ENCODE results near the gene CUEDC1. TPM values are rescaled to one million over a fixed set of nuclear protein-coding genes. Genes with fewer than 3 reads are reported as not detected.

The CUEDC1 gene
- total and polyA plus RNA-seq, 2 donors (not counting 1 experiment from before 2014, with no cell fraction given) = 0.57 TPM; not detected in 1

GRCh38 chr17:57859601-57860413 is 95.4 kb downstream of the CUEDC1 start:
- Histone ChIP-seq H3K36me3 (replicated peaks in 1 of 2; ENCODE audit: control extremely low read depth in 1 of 2, control insufficient read depth in 1 of 2, extremely low read depth in 1 of 2, insufficient read depth in 2 of 2, low read length in 1 of 2) (no peaks in the 10 kb centered on the region), H3K79me2 (ENCODE audit: control insufficient read depth, insufficient read depth, low read length) (no peaks in the 10 kb centered on the region), H3K27me3 (replicated peaks in 1 of 4; ENCODE audit: control extremely low read depth in 1 of 4, control insufficient read depth in 3 of 4, insufficient read depth in 4 of 4, low read length in 3 of 4) (peaks cover 0 to 55% (median 19%) of the 10 kb centered on the region in 4 experiments), H2AFZ (ENCODE audit: insufficient read depth, low read depth, low read length, poor library complexity, severe bottlenecking) (no peak overlapping the region), H3K4me2 (replicated peaks; ENCODE audit: low read depth, low read length, poor library complexity, severe bottlenecking) (no peak overlapping the region), H4K20me1 (ENCODE audit: control insufficient read depth, insufficient read depth, low read length, poor library complexity, severe bottlenecking) (no peaks in the 10 kb centered on the region), H3K4me1 (ENCODE audit: control insufficient read depth in 2 of 2, insufficient read depth in 2 of 2, low read length in 2 of 2) (peaks cover 17 to 20% of the 10 kb centered on the region in 2 donors), H3K27ac (ENCODE audit: low read length in 2 of 2) (no peak overlapping the region), H3K4me3 (ENCODE audit: control extremely low read depth in 1 of 5, extremely low read depth in 1 of 5, insufficient read depth in 1 of 5, low read depth in 2 of 5, low read length in 4 of 5) (no peak overlapping the region), H3K9ac (ENCODE audit: low read length) (no peak overlapping the region), H3K9me3 (ENCODE audit: control extremely low read depth in 1 of 3, control insufficient read depth in 2 of 3, insufficient read depth in 1 of 3, low read length in 2 of 3) (peaks cover 0 to 4% (median 0%) of the 10 kb centered on the region in 3 donors)
- DNase-seq = no peak
- POLR2A ChIA-PET = interaction anchor here (0.6 to 1.7 kb wide), 2 partner anchors 9 to 20 kb away, joined by 4 to 5 read pairs; partner anchors contain the start of gene MRPS23
- peaks cover 23% of the 10 kb centered on the region for H3K27me3 Mint-ChIP-seq
- intact Hi-C loops (cut with micrococcal nuclease) = loop anchor here (10.0 kb wide), 2 partner anchors 355 to 655 kb away; partner anchors contain the start of genes MKS1 and MTMR4
- no peak overlapping the region for H3K27ac Mint-ChIP-seq
- peak overlapping the region; percentile 27 for H3K4me3 Mint-ChIP-seq
- H3K4me1 Mint-ChIP-seq = peaks cover 14% of the 10 kb centered on the region
- CTCF ChIA-PET = interaction anchor here (0.6 to 18.1 kb wide), 19 partner anchors 10 to 252 kb away, joined by 3 to 468 read pairs (median 5); partner anchors contain the start of genes MRPS23 and VEZF1
- TF ChIP-seq, protein P1, sequence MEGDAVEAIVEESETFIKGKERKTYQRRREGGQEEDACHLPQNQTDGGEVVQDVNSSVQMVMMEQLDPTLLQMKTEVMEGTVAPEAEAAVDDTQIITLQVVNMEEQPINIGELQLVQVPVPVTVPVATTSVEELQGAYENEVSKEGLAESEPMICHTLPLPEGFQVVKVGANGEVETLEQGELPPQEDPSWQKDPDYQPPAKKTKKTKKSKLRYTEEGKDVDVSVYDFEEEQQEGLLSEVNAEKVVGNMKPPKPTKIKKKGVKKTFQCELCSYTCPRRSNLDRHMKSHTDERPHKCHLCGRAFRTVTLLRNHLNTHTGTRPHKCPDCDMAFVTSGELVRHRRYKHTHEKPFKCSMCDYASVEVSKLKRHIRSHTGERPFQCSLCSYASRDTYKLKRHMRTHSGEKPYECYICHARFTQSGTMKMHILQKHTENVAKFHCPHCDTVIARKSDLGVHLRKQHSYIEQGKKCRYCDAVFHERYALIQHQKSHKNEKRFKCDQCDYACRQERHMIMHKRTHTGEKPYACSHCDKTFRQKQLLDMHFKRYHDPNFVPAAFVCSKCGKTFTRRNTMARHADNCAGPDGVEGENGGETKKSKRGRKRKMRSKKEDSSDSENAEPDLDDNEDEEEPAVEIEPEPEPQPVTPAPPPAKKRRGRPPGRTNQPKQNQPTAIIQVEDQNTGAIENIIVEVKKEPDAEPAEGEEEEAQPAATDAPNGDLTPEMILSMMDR (IDR thresholded peaks at IDR 0.05) = no peak
- TF ChIP-seq EZH2 (IDR thresholded peaks at IDR 0.05; ENCODE audit: borderline replicate concordance, insufficient read depth, low read depth, low read length, poor library complexity, severe bottlenecking) = no peak
- WGBS (ENCODE audit: insufficient coverage) = 98% methylated on average over 5 of the region's 13 CpGs
- ATAC-seq (ENCODE audit: low read depth) = no peak
- no peaks in the 10 kb centered on the region for H3K9me3 Mint-ChIP-seq (ENCODE audit: insufficient read depth)

DNA sequence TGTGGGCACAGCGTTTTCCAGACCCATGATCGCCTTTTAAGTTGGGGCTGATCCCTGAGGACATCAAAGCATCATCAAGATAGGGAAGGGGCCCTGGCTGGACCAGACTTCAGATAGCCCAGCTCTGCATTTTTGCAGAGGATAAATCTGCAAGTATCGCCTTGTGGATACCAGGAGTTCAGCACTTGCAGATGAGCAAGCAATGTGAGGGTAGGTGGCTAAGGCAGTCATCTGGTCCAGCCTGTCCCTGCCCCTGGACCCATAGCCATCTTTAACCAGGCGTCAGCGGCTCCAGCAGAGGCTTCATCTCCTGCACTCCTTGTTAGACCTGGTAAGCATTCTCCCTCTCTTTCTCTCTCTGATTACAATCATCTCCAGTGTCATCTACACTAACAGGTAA is 96.4 kb downstream of the CUEDC1 start:
- no peaks in the 10 kb centered on the region for H3K36me3 ChIP-seq (replicated peaks in 1 of 2; ENCODE audit: control extremely low read depth in 1 of 2, control insufficient read depth in 1 of 2, extremely low read depth in 1 of 2, insufficient read depth in 2 of 2, low read length in 1 of 2)
- intact Hi-C loops (cut with micrococcal nuclease) = loop anchor here (1.0 to 10.0 kb wide), 4 partner anchors 136 to 656 kb away; partner anchors contain the start of genes MKS1 and MTMR4
- peaks cover 17 to 20% of the 10 kb centered on the region in 2 donors for H3K4me1 ChIP-seq (ENCODE audit: control insufficient read depth in 2 of 2, insufficient read depth in 2 of 2, low read length in 2 of 2)
- H3K79me2 ChIP-seq (ENCODE audit: control insufficient read depth, insufficient read depth, low read length) = no peaks in the 10 kb centered on the region
- Mint-ChIP-seq H3K4me3 (no peak overlapping the region), H3K4me1 (peaks cover 14% of the 10 kb centered on the region), H3K27ac (no peak overlapping the region), H3K27me3 (peaks cover 23% of the 10 kb centered on the region), H3K9me3 (ENCODE audit: insufficient read depth) (no peaks in the 10 kb centered on the region)
- H3K4me3 ChIP-seq (ENCODE audit: control extremely low read depth in 1 of 5, extremely low read depth in 1 of 5, insufficient read depth in 1 of 5, low read depth in 2 of 5, low read length in 4 of 5) = no peak overlapping the region
- no peak for DNase-seq
- no peak overlapping the region for H3K4me2 ChIP-seq (replicated peaks; ENCODE audit: low read depth, low read length, poor library complexity, severe bottlenecking)
- H3K9me3 ChIP-seq (ENCODE audit: control extremely low read depth in 1 of 3, control insufficient read depth in 2 of 3, insufficient read depth in 1 of 3, low read length in 2 of 3) = peaks cover 0 to 4% (median 0%) of the 10 kb centered on the region in 3 donors
- peaks cover 0 to 55% (median 19%) of the 10 kb centered on the region in 4 experiments for H3K27me3 ChIP-seq (replicated peaks in 1 of 4; ENCODE audit: control extremely low read depth in 1 of 4, control insufficient read depth in 3 of 4, insufficient read depth in 4 of 4, low read length in 3 of 4)
- H2AFZ ChIP-seq (ENCODE audit: insufficient read depth, low read depth, low read length, poor library complexity, severe bottlenecking) = no peak overlapping the region
- WGBS (ENCODE audit: insufficient coverage) = 95% methylated on average over 3 of the region's 5 CpGs
- CTCF ChIA-PET = interaction anchor here (1.0 to 18.1 kb wide), 18 partner anchors 9 to 730 kb away, joined by 3 to 468 read pairs (median 6); partner anchors contain the start of genes MRPS23 and VEZF1
- H3K9ac ChIP-seq (ENCODE audit: low read length) = no peak overlapping the region
- POLR2A ChIA-PET = no interaction called here
- TF ChIP-seq, protein P1 (IDR thresholded peaks at IDR 0.05) = no peak
- TF ChIP-seq EZH2 (IDR thresholded peaks at IDR 0.05; ENCODE audit: borderline replicate concordance, insufficient read depth, low read depth, low read length, poor library complexity, severe bottlenecking) = no peak
- no peak for ATAC-seq (ENCODE audit: low read depth)
- no peak overlapping the region for H3K27ac ChIP-seq (ENCODE audit: low read length in 2 of 2)
- H4K20me1 ChIP-seq (ENCODE audit: control insufficient read depth, insufficient read depth, low read length, poor library complexity, severe bottlenecking) = no peaks in the 10 kb centered on the region

Data from B cell (primary cell).